CD4-positive, alpha-beta T cell treated with Interferon gamma for 1 hour (primary cell): ENCODE data around the gene CCDC191.

ENCODE experiments used
- DNase-seq: peaks from one replicate; pipeline ENCODE4 v3.0.0-alpha.2; 2020

Gene CCDC191

DNA sequence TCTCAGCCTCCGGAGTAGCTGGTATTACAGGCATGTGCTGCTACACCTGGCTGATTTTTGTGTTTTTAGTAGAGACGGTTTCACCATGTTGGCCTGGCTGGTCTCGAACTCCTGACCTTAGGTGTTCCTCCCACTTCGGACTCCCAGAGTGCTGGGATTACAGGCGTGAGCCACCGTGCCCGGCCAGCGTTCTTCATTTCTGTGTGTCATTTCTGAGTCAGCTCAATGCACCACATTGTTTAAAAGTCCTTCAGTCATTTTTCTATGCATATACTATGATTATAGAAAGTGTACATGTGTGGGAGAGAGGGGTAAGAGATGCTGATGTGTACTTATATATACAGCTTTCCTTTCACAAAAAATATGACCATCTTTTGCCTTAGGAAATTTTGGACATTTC lies 2.3 kb upstream of the CCDC191 start:
- no peak for DNase-seq

- no peak for DNase-seq
Measured at GRCh38 chr3:114057011-114057347, 653 bp upstream of the CCDC191 start.

DNA sequence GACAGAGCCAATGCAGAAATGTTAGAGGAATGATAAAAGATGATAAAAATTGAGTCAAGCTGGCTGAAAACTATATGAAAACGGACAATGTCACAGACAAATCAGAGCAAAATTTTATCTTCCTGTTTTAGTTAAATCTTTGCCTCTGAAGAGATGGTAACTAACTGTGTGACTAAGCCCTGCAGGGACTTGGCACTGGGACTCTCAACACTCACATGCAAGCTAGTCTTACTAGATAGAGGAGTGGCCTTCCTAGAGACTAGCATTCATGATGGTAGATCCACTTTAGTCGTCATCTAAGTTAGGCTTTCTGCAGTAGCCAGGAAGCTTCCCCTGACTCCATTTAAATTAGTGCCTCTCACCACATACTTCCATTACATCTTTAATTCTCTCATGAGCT lies 4.1 kb downstream of the CCDC191 start:
- DNase-seq: no peak

DNA sequence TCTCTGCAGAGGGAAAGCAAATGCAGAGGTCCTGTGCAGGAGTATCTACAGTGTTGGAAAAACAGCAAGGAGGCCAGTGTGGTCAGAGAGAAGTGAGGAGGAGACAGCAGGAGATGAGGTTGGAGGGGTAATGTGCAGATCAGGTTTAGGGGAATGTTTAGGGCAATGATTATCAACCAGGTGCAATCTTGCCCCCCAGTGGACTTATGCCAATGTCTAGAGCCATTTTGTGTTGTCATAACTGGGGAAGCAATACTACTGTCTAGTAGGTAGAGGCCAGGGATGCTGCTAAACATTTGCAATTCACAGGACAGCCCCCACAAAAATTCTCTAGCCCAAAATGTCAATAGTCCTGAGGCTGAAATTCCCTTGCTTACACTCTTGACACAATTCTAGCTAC lies 13.1 kb downstream of the CCDC191 start:
- no peak for DNase-seq

DNA sequence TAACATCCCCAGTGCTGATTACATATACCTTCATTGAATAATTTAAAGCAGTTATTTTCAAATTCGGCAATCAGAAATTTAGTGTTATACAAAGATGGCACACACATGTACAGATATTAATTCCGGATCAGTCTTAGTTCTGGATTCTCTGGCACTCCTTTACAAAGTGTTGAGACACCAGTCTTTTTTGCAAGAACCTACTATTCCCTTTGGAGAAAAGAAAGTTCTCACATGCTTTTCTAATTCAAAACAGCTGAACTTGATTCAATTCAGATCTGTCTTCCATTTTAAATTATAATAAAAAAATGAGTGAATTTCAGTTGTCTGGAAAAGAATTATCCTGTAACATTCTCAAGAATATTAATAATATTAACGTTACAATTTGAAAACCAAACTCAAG lies 20.4 kb downstream of the CCDC191 start:
- no peak for DNase-seq

- no peak for DNase-seq
Measured at GRCh38 chr3:114034787-114035545, 21.4 kb downstream of the CCDC191 start.

- DNase-seq: no peak
Measured at GRCh38 chr3:114034211-114034610, 22.1 kb downstream of the CCDC191 start.

DNA sequence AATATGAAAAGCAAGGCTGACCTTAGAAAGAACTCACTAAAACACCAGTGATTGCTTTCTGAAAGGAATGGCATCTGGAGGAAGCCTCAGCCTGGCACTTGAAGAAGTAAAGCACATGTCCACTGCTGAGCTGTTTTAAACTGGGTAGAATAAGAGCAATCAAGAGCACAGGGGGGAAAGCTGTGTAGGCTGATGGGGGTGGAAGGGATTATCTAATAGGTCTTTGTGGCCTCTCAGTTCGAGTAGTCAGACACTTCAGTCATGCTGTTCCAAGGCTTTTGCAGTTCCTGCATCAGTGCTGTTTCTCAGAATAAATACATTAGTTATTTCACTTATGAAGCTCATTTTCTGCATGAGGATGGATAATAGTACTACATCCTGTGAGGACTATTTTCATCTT lies 22.6 kb downstream of the CCDC191 start:
- no peak for DNase-seq

- DNase-seq: no peak
Measured at GRCh38 chr3:114026331-114026730, 30.0 kb downstream of the CCDC191 start.

GRCh38 chr3:114025451-114025850 lies 30.9 kb downstream of the CCDC191 start:
- no peak for DNase-seq

DNA sequence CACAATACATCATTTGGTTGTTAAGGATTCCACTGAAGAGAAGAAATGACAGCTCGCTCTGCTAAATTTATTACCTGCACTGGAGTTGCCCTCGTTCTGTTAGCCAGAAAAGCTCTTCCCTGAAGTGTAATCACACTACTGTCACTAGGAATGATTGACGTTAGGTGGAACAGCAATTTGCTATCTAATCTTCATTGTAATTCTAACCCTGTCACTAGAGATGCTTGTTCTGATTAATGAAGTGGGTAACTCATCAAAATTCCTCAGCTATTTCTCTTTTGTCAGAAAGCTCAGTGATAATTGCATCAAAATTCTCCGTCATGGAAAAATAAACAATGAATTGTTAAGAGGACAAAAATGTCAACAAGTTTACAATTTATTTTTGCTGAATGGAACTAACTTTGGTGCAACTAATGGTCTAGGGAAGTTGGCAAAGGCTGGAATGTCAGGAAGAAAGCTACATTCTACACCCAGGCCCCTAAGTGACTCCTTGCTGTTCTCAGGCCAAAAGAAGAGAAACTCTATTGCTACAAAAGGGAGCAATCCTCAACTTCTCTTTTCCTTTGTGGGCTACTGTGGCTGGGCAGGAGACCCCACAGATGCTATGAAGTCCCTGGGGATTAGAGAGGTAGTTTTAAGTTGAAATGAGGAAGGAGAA lies 34.1 kb downstream of the CCDC191 start:
- no peak for DNase-seq

- no peak for DNase-seq
Measured at GRCh38 chr3:114020907-114021306, 35.4 kb downstream of the CCDC191 start.

GRCh38 chr3:114019486-114019885 lies 36.8 kb downstream of the CCDC191 start:
- DNase-seq: no peak

DNA sequence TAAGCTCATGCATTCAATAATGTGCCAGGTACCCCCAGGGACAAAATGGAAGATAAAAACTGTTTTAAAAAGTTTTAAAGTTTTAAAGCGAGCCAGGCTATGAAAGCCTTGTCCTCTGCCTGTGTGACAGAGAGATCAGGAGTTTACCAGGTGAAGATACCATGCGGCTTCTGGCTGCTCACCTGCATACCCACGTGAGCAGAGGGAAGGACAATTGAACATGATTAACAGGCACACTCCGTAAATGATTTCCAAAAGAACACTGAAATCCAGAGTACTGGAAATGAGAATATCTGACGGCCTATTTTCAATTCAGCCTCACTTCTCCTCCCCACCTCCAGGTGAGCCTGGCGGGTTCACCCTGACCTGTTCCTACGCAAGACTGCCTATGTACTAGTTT lies 42.1 kb downstream of the CCDC191 start:
- no peak for DNase-seq

DNA sequence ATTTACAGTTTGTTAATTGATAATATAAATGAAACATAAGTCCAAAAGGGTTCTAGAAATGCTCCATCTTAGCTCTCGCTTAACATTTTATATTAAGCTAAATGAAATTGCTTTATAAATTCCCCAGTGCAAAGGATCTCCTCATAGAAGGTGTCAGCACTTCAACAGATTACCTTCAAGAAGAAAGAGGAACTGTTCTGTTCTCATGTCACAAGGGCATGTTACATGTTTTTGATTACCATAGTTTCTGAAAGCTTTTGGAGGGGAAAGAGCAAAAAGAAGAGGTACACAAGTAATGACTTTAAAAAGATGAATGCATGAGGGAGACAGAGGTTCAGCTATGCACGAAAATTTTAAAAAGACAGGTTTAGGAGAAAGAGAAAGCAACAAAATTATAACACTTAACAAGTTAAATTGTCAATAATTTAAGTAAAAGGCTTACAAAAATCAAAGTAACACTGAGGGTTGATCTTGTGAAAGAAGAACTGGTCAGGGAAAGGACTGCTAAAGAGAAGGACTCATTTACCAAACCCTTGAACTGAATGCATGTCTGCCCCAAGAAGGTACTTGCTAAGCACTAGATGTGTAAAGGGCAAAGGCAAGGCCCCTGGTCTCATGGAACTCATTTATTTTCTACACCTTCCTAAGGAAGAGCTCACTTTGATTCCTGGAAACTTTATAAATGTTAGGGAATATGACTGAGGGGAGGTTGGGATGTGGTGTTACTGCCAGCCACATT lies 45.1 kb downstream of the CCDC191 start:
- DNase-seq: no peak

DNA sequence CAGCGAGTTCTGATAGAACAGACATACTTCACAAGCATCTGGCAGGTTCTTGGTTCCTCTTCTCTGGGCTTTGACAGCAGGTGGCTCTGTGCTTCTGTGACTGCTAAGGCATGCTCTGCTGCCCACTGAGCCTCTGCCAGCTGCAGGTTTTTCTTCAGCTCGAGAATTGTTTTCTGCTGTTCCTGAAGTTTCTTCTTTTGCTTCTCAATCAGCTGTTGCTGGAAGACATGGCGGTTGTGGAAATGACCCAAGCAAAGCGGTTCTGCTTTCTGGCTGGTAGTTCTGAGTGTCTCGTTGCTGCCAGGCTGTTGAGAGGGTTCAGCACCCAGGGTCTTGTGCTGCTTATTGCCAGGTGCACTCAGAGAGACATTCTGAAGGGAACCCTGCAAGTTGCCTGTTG lies 50.8 kb downstream of the CCDC191 start:
- DNase-seq: peak; percentile 69

DNA sequence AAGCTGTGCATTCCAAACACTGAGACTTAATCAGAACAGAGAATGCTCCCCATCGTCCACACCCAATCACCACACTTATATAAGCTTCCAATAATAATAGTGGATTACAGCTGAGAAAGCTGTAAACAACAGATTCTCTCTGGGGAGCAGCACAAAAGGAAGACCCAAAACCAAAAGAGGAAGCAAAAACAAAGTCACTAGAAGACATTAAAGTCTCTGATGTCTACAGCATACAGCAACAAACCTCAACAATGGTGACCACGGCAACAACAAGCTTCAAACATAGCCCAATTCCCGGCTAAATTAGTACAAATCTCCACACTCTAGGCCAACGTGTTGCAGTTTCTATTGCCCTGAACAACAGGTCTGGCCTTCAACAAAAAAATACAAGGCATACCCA lies 70.8 kb downstream of the CCDC191 start:
- peak; percentile 54 for DNase-seq

DNA sequence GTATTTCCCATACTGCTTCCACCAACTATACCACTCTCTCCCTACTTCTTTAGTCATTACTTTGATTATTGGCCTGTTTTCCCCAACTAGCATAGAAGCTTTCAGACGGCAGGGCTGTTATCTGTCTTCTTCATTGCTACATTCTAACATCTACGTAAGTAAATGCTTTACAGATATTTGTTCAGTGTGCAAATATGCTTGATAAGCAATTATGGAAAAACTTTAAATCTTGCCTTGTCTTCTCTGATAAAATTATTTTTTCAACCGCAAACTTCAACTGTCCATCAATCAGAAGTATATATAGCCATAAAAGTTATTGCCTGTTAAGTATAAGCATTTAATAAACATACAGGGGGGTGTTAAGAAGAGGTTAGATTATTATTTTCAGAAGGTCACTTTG lies 72.8 kb downstream of the CCDC191 start:
- no peak for DNase-seq

DNA sequence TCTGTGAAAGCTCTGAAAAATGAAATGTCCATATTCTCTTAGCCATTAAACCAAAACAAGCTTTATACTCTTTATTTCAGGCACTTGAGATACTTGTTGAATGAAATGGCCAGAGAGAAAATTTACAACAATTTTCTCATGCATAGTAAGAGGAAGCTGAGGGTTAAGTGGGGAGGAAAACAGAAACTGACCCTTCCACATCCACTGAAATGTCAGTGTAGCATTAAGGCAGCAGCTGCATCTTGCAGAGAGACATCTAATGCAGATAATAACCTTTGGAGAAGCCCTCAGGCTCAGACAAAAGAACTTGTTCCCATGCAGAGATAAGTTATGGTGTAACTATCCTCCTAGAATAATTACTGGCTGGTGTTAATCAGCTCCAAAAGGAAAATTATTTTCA lies 74.5 kb downstream of the CCDC191 start:
- DNase-seq: no peak

GRCh38 chr3:113979916-113980315 lies 76.4 kb downstream of the CCDC191 start:
- no peak for DNase-seq

DNA sequence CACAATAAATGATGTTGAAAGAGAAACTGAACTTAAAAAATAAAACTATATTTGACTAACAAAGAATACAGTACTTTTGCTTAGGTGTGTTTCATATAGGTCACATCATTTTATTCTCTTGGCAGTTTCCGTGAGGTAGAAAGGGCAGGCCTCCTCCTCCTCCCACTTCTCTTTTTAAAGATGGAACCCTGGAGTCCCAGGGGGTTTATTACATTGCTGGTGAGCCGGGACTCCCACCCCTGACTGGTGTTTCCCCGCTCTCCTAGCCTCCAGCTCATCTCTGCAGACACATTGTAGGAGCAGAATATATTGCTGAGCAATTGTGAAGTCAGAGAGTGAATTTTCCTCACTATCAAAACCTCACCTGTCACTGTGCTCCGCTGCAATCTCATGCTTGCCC lies 78.5 kb downstream of the CCDC191 start:
- no peak for DNase-seq

DNA sequence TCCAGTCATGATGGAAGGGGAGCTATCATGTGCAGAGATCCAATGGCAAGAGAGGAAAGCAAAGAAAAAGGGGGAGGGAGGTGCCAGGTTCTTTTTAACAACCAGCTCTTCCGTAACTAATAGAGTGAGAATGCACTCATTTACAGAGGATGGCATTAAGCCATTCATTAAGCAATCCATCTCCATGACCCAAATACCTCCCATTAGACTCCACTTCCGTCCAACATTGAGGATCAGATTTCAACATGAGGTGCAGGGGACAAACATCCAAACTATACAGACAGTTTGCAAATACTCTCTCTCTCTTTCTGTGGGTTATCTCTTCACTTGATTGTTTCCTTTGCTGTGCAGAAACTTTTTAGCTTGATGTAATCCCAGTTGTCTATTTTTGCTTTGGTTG lies 87.3 kb downstream of the CCDC191 start:
- DNase-seq: no peak

- no peak for DNase-seq
Measured at GRCh38 chr3:113966172-113966571, 90.2 kb downstream of the CCDC191 start.

- DNase-seq: no peak
Measured at GRCh38 chr3:113963879-113964278, 92.4 kb downstream of the CCDC191 start.
